ENCODE results near the gene PUSL1.
A peak's percentile ranks its signal among the peaks of the same experiment; 100 is the strongest.

Gene PUSL1

DNA sequence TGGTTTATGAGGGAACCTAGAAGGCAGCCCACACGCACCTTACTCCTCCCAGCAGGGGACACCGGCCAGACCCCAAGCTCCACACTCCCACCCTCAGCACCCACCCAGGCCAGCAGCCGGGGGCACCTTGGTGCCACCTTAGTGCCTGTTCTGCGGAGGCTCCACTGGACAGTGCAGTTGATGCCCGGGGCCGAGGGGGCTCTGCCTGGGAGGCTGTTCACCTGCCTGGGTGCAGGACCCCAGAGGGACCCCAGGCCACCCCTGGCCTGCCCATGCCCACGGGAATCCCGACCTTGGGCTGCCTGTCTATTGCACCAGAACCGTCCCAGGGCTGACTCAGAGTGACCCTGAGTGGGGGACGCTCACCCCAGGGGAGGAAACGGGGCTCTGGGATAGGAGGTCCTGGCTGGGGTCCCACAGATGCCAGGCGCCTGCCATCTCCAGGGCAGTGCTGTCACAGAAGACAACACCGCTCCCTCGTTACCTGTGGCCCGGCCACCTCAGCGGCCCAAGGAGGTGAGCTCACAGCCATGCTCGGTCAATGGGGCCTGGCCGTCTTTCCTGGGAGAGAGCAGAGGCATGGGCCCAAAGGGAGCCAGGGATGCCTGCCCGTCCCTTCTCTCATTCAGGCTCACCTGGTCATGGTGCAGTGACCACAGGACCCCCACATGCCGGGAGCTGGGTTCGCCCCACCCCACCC lies 27.5 kb upstream of the PUSL1 start:
- no peak for DNase-seq (ENCODE audit: low spot score)

- no peak for DNase-seq (ENCODE audit: low spot score)
Measured at GRCh38 chr1:1281533-1282321, 26.7 kb upstream of the PUSL1 start.

GRCh38 chr1:1282998-1283397 lies 25.4 kb upstream of the PUSL1 start:
- DNase-seq (ENCODE audit: low spot score): no peak

DNA sequence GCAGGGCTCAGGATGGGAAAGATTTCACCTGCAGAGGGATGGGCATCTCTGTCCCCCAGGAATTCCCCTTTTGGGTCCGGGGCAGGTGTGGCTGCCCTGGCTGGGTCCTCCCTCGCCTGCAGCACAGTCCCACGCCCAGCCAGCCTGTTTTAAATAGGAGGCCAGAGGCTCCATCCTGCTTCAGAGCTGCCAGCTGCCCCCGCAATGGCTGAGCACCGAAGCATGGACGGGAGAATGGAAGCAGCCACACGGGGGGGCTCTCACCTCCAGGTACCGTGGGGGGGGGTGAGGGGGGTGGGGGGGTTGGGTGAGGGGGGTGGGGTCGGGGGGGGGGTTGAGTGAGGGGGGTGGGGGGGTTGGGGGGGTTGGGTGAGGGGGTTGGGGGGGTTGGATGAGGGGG lies 24.6 kb upstream of the PUSL1 start:
- DNase-seq (ENCODE audit: low spot score): no peak

DNA sequence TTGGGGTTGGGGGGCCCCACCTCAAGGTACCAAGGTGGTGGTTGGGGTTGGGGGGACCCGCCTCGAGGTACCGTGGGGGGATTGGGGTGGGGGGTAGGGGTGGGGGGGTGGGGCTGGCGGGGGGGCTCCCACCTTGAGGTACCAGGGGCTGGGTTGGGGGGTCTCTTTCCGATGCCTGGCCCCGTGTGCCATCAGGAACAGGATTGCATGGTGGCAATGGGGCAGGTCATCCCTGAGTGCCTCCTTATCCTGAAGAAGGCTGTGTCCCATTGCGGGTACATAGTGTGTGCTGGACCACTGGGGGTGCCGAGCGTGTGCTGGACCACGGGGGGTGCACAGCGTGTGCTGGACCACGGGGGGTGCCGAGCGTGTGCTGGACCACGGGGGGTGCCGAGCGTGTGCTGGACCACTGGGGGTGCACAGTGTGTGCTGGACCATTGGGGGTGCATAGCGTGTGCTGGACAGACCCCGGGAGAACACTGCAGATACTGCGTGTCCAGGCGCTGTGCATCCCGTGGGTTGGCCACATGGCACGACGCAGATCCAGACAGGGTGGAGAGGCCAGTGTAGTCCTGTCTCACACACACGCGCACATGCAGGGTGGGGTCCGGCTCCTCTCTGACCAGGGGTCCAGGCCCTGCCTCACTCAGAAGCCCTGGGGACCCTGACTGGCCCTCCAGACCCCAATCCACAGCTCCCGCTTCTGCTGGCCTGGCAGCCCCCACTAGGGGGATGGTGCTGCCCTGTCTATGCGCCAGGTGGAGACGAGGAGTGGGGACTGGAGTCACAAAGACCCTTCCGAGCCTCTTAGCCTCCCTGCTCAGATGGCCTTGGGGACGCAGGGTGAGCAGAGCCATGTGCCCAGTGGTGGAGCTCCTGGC lies 23.9 kb upstream of the PUSL1 start:
- no peak for DNase-seq (ENCODE audit: low spot score)

- no peak for DNase-seq (ENCODE audit: low spot score)
Measured at GRCh38 chr1:1285102-1285571, 23.3 kb upstream of the PUSL1 start.

- no peak for DNase-seq (ENCODE audit: low spot score)
Measured at GRCh38 chr1:1285611-1286311, 22.6 kb upstream of the PUSL1 start.

GRCh38 chr1:1286313-1287261 lies 21.8 kb upstream of the PUSL1 start:
- DNase-seq (ENCODE audit: low spot score): no peak

GRCh38 chr1:1287288-1288110 lies 20.9 kb upstream of the PUSL1 start:
- no peak for DNase-seq (ENCODE audit: low spot score)

- DNase-seq (ENCODE audit: low spot score): peak; percentile 34
Measured at GRCh38 chr1:1290238-1290731, 18.1 kb upstream of the PUSL1 start.

DNA sequence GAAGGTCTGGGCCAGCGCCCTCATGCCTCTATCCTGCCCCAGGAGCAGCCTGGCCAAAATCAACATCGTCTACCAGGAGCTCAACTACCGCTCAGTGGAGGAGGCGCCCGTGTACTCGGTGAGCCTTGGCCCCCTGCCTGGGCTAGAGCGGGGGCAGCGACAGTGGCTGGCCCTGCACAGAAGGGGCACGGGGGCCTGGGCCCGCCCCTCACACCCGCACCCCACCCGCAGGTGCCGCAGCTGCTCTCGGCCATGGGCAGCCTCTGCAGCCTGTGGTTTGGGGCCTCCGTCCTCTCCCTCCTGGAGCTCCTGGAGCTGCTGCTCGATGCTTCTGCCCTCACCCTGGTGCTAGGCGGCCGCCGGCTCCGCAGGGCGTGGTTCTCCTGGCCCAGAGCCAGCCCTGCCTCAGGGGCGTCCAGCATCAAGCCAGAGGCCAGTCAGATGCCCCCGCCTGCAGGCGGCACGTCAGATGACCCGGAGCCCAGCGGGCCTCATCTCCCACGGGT lies 17.3 kb upstream of the PUSL1 start:
- no peak for DNase-seq (ENCODE audit: low spot score)

- peak; percentile 64 for DNase-seq (ENCODE audit: low spot score)
Measured at GRCh38 chr1:1291548-1292441, 16.6 kb upstream of the PUSL1 start.

GRCh38 chr1:1292442-1292779 lies 16.0 kb upstream of the PUSL1 start:
- DNase-seq (ENCODE audit: low spot score): no peak

DNA sequence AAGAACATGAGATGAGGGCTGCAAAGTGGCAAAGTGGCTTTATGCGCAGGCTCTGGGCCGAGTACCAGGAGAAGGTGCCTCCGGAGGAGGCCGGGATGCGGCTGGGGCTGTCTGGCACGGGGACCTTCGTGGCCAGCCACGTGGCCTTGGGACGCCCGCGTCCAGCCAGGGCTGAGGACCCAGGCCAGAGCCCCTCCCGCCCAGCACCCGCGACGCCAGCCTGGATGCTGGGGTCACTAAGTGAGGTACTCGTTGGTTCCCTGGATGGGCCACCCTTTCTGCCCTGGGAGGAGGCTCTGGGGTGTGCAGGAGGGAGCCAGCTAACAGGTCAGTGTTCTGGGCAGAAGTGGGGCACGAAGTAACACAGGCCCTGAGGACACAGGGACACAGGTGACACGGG lies 15.5 kb upstream of the PUSL1 start:
- no peak for DNase-seq (ENCODE audit: low spot score)

- no peak for DNase-seq (ENCODE audit: low spot score)
Measured at GRCh38 chr1:1293263-1294249, 14.8 kb upstream of the PUSL1 start.

DNA sequence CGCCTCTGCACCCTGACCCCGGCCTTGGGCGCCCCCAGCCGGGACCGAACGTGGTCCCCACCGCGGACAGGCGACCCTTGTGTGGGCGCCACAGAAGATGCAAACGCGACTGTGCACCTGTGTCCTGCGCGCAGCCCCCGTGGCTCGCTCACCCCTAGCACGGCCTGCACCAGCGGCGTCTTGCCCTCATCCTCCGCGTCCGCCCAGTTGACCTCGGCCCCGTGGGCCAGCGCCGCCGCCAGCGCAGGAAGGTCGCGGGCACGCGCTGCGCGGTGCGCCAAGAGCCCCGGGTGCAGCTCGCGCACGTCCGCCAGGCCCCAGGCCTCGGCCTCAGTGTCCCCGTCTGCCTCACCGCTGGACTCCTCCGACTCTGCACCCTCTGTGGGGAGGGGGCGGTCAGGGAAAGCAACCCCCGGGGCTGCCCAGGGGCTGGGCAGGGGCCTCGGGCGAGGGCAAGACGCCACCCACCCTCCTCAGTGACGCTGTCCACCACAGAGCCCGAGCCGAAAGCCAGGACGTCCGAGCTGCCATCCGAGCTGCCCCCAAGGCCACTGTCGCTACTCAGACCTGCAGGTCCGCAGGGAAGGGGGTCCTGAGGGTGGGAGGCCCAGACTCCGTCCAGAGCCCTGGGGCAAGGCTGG lies 14.0 kb upstream of the PUSL1 start:
- no peak for DNase-seq (ENCODE audit: low spot score)

All from CD4-positive, alpha-beta T cell treated with Interleukin-6 at 100 ng/mL for 8 hours (primary cell).